ENCODE measurements around the gene LTK. TPM values are rescaled to one million over a fixed set of nuclear protein-coding genes. Genes with fewer than 3 reads are reported as not detected.

LTK gene
- total and polyA plus RNA-seq, 2 experiments from 2014 or later: 0.14 TPM; not detected in 1

- TF ChIP-seq REST (IDR thresholded peaks at IDR 0.05; ENCODE audit: unreplicated experiment): no peak
- TF ChIP-seq EZH2 (IDR thresholded peaks at IDR 0.05; ENCODE audit: low read depth, unreplicated experiment): no peak
- TF ChIP-seq POLR2AphosphoS5 (IDR thresholded peaks at IDR 0.05; ENCODE audit: low read depth): no peak
- no peak for TF ChIP-seq CTCF (conservative IDR thresholded peaks at IDR 0.05; ENCODE audit: low read depth in 2 of 2)
- no peak for TF ChIP-seq EZH2phosphoT487 (IDR thresholded peaks at IDR 0.05; ENCODE audit: unreplicated experiment)
- TF ChIP-seq NANOG (IDR thresholded peaks at IDR 0.05; ENCODE audit: borderline replicate concordance): no peak
Measured at GRCh38 chr15:41517895-41518449, 4.3 kb upstream of the LTK start (continued).

GRCh38 chr15:41512940-41513505, 604 bp downstream of the LTK start:
- H3K79me2 ChIP-seq (replicated peaks; ENCODE audit: insufficient read depth): no peaks in the 10 kb centered on the region
- Mint-ChIP-seq H3K27ac (no peak overlapping the region), H3K36me3 (ENCODE audit: low read depth) (peaks cover 13% of the 10 kb centered on the region; the same call in 2 of the 3 replicates), H3K27me3 (ENCODE audit: insufficient read depth, low read depth, poor library complexity) (peaks cover 57% of the 10 kb centered on the region), H3K4me3 (peak overlapping the region; percentile 76), H3K4me1 (peaks cover 8% of the 10 kb centered on the region; the same call in 1 of the 3 replicates), H3K9me3 (no peaks in the 10 kb centered on the region)
- no peak for TF ChIP-seq NANOG (IDR thresholded peaks at IDR 0.05; ENCODE audit: borderline replicate concordance)
- peak; percentile 84 for TF ChIP-seq EZH2 (IDR thresholded peaks at IDR 0.05; ENCODE audit: low read depth, unreplicated experiment)
- no peak for TF ChIP-seq ETS1 (IDR thresholded peaks at IDR 0.05)
- peak; percentile 11 for TF ChIP-seq EZH2phosphoT487 (IDR thresholded peaks at IDR 0.05; ENCODE audit: unreplicated experiment)
- TF ChIP-seq CREB1 (CRISPR knock-in tag; IDR thresholded peaks at IDR 0.05; ENCODE audit: low read depth): no peak
- H3K4me3 ChIP-seq: peak overlapping the region; percentile 62
- H3F3A ChIP-seq (replicated peaks; ENCODE audit: low read depth): peaks cover 23% of the 10 kb centered on the region
- H3K36me3 ChIP-seq (ENCODE audit: insufficient read depth): no peaks in the 10 kb centered on the region
- peak; percentile 21 for ATAC-seq
- peak overlapping the region; percentile 87 for H2AFZ ChIP-seq
- no peaks in the 10 kb centered on the region; the same call in 1 of the 2 replicates for H4K20me1 ChIP-seq (replicated peaks; ENCODE audit: insufficient read depth)
- peak overlapping the region; percentile 93 for H3K4me2 ChIP-seq
- H3K4me1 ChIP-seq (ENCODE audit: insufficient read depth): 0 out of 2 replicates have a peak, but pooled peaks cover 10% of the 10 kb centered on the region
- H3K27ac ChIP-seq (ENCODE audit: low read depth): no peak overlapping the region
- no peaks in the 10 kb centered on the region for H3K9me2 ChIP-seq (ENCODE audit: insufficient read depth)
- peak; percentile 74 for DNase-seq (ENCODE audit: low spot score)
- peaks cover 76% of the 10 kb centered on the region for H3K27me3 ChIP-seq (ENCODE audit: insufficient read depth)
